ENCODE data around the gene PPY.

DNA sequence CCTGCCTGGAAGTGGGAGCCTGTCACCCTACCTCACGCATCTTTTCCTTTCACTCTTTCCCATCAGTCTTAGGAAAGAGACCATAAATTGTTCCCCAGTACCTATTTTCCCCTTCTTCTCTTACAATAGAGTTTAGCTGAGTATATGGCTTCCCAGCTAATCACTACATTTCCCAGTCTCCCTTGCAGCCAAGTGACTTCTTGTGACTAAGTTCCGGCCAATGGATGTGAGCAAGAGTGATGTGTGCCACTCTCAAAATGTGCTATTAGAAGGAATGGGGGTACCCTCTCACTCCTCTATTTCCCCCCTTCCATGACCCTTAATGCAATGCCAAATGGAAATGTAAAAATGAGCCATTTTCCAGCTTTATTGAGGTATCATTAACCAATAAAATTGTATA, 19.7 kb upstream of the PPY start:
- TF ChIP-seq POLR2A (IDR thresholded peaks at IDR 0.05) (no peak), EP300 (IDR thresholded peaks at IDR 0.05) (no peak), POLR2AphosphoS5 (IDR thresholded peaks at IDR 0.05) (no peak)
- TF ChIP-seq, protein P1, sequence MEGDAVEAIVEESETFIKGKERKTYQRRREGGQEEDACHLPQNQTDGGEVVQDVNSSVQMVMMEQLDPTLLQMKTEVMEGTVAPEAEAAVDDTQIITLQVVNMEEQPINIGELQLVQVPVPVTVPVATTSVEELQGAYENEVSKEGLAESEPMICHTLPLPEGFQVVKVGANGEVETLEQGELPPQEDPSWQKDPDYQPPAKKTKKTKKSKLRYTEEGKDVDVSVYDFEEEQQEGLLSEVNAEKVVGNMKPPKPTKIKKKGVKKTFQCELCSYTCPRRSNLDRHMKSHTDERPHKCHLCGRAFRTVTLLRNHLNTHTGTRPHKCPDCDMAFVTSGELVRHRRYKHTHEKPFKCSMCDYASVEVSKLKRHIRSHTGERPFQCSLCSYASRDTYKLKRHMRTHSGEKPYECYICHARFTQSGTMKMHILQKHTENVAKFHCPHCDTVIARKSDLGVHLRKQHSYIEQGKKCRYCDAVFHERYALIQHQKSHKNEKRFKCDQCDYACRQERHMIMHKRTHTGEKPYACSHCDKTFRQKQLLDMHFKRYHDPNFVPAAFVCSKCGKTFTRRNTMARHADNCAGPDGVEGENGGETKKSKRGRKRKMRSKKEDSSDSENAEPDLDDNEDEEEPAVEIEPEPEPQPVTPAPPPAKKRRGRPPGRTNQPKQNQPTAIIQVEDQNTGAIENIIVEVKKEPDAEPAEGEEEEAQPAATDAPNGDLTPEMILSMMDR (IDR thresholded peaks at IDR 0.05) = no peak
